GM21737 (cell line): ENCODE results near the gene FAM184A.
A peak's percentile ranks its signal among the peaks of the same experiment; 100 is the strongest.

Experiments
- ATAC-seq: cut with Tn5 transposase; IDR thresholded peaks from one replicate; pipeline ENCODE4 v1.9.1; 2021; ENCODE audit warnings: mild to moderate bottlenecking, moderate library complexity; ENCODE audit not compliant: unreplicated experiment

Gene FAM184A

DNA sequence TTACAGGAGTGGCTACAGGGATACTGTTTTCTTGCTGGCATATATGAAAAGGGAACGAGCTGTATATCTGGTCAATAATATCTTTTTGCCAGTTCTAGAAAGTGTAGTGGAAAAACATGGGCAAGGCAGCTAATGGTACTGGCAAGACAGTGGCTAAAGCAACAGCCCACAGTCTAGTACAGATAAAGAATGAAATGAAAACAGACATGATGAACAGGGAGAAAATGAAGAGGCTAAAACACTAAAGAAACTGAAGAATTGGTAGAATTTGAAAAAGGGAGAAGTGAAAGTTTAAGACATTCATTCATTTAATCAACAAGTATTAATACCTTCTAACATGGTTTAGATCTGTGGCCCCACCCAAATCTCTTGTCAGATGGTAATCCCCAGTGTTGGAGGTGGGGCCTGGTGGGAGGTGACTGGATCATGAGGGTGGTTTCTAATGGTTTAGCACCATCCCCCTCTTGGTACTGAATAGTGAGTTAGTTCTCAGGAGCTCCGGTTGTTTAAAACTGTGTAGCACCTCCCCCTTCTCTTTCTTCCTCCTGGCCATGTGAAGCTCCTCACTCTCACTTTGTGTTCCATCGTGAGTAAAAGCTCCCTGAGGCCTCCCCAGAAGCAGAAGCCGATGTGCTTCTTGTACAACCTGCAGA is 18.1 kb downstream of the FAM184A start:
- no peak for ATAC-seq

DNA sequence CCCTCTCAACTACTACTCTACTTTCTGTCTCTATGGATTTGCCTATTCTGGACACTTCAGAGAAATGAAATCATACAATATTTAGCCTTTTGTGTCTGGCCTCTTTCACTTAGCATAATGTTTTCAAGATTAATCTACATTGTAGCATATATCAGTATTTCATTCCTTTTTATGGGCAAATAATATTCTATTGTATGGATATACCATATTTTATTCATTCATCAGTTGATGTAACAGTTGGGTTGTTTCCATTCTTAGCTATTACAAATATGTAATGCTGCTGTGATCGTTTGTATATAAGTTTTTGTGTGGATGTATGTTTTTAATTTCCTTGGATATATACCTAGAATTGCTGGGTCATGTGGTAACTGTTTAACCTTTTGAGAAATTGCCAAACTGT is 23.4 kb downstream of the FAM184A start:
- no peak for ATAC-seq

DNA sequence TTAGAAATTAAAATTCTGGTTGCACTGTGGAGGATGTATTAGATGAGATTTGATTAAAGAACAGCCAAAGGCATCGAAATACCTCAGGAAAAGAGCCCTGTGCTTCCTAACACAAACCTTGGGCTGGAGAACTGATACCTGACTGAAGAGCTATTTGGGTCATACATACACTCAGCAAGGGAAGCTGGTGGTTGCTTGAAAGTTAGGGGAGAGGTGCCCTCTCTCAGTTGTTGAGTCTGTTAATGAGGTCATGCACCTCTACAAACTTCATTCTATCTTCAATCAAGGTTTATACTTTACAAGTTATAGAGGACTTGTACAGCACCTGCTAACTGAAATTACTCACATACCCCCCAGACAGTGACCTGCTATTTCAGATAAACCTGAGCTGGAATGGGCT is 25.5 kb downstream of the FAM184A start:
- ATAC-seq: no peak

DNA sequence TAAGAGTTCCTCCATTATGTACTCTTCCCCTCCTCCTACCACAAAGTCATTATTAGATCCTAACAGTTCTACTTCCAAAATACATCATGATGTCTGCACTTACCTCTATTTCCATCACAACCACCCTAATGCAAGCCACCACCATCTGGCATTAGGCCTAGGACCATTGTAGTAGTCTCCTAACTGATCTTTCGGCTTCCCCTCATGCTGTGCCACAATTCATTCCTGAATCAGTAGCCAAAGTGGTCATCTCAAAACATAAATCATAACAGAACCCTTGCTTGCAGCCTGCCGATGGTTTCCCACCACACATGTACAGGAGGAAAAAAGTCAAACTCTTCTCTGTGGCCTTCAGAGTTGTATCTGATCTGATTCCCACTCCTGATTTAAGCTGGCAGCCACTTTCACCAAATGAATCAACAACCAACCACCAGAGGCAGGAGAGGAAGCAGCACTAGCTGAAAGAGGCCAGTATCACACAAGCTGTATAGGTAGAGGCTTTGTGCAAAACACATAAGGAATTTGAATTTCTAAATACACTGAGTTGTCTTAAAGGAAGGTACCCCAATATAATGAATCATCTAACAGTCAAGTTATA is 26.1 kb downstream of the FAM184A start:
- ATAC-seq: no peak

DNA sequence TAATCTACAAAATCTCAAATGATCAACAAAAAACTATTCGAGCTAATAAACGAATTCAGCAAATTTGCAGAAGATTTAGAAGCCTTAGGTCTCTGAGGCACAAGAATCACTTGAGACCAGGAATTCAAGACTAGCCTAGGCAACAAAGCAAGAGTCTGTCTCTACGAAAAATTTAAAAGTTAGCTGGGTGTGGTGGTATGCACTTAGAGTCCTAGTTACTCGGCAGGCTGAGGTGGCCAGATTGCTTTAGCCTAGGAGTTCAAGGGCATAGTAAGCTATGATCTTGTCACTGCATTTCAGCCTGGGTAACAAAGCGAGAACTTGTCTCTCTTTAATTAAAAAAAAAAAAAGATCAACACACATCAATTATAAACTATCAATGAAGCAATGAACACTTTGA is 34.2 kb downstream of the FAM184A start:
- no peak for ATAC-seq

DNA sequence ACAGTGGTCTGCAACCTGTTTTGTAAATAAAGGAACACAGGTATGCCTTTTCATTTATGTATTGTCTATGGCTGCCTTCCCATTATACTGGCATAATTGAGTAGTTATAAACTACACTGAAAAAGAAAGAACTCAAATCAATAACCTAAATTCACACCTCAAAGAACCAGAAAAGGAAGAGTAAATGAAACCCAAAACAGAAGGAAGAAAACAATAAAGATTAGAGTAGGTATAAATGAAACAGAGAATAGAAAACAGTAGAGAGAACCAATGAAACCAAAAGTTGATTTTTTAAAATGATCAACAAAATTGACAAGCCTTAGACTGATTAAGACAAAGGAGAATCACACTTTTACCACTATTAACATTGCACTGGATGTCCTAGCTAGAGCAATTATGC is 34.7 kb downstream of the FAM184A start:
- ATAC-seq: peak; percentile 62

DNA sequence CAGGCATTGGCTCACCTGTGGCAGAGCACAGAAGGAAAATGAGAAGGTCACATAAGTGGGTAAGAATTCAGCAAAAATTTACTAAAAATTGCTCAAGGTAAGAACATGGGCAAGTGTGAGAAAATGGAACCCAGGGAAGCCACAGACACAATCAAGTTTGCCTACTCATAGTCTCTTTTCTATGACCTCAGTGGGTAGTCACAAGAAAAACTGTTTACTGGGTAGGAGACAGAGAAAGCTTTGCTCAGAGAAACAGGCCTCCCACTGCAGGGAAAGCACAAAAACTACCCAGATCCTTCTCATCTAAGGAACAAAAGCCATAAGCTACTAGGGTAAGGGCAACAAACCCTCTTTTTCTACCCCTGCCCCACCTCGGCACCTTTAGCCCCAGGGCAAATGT is 35.2 kb downstream of the FAM184A start:
- ATAC-seq: no peak

DNA sequence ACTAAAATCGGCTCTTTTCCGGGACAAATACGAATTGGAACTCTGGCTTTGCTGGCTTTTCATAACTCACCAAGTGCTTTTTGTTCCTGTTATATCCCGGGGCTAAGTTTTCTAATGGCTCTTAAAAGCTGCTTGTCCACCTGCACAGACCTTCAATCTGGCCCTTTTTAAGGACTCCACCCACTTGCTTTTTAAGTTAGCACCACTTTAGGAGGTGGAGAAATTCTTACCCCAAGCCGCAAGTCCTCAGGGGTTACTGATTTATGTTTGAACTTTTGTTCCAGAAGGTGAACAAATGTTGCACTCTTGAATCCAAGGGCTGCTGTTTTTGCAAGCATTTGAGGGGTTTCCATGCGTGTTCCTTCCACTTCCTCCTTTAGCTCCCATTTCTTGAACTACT is 37.8 kb downstream of the FAM184A start:
- ATAC-seq: no peak

DNA sequence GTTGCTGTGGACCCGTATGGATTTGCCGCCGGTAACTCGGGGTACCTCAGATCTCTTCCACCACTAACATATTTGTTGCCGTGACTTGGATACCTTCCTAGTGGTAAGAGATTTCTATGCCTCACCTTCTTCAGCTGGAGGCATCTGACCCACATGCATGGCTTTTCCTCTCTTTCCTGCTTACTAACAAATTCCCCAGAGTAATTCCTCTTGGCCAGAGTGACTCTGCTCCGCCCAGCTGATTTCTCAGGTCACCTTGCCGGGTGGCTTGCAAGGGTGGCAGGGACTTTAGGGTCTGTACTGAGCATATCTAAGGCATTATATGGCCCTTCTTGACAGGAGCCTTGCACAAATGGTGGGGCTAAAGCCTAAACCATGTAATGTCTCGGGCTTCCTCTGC is 38.2 kb downstream of the FAM184A start:
- ATAC-seq: no peak

DNA sequence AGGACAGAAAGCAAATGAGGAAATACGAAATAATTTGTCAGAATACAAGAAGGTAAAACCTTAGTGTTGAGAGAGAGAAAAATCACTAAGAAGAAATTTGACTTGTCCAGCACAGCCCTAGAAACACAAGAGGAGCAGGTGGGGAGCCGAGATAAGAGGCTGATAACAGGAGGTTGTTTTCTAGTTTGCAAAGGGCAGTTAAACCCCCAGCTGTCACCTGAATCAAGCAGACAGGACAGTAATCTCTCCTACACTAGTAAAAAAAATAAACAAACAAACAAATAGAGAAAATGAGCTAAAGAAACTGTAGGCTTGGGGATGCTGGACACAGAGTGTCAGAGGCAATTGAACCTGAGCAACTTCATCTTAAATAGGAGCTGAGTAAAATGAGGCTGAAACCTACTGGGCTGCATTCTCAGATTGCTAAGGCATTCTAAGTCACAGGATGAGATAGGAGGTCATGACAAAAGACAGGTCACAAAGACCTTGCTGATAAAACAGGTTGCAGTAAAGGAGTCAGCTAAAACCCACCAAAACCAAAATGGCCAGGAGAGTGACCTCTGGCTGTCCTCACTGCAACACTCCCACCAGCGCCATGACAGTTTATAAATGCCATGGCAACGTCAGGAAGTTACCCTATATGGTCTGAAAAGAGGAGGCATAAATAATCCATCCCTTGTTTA is 40.4 kb downstream of the FAM184A start:
- no peak for ATAC-seq

DNA sequence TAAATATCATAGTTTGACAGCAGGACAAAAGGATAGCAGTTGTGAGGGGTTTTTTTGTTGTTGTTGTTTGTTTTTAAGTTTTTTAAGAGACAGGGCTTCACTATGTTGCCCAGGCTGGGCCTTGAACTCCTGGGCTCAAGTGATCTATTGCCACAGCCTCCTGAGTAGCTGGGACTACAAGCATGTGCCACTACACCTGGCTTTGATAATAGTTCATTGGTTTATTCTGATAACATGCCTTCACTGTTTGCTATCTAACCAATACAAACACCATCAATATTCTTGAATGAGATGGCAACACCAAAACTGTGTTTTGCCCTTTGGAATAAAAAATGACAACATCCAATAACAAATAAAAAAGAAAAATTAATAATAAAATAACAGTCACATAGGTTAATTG is 41.2 kb downstream of the FAM184A start:
- no peak for ATAC-seq

DNA sequence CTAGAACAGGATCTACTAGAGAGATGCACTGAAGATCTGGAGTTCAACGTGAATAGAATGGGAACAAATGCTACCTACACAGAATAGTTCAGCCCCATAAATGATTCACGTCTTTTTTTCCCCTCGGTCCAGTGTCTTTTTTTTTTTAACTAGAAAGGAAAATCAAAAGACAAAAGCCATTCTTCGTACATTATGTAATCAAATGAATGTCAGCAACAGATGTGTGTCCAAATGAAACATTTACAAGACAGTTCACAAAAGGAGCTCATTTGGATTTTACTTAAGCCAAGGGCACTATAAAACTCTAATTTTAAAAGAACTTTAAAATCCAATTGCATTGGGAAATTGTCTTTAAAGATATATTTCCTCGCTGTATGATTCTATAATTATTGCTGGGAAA is 42.4 kb downstream of the FAM184A start:
- no peak for ATAC-seq

DNA sequence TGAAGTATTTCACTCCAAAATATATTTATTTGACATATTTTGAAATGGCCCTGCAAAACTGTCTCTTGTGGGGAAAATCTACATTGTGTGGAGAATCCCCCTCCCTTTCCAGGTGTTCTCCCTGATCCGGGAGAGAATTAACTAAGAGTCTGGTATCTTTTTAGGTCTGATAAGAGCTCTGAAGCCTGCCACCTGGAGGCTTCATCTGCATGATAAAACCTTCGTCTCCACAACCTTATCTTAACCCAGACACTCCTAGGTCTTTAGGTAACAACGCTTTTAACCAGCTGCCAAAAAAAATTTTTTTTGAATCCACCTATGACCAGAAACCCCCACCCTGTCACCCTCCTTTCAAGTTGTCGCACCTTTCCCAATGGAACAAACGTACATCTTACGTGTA is 43.0 kb downstream of the FAM184A start:
- ATAC-seq: no peak

DNA sequence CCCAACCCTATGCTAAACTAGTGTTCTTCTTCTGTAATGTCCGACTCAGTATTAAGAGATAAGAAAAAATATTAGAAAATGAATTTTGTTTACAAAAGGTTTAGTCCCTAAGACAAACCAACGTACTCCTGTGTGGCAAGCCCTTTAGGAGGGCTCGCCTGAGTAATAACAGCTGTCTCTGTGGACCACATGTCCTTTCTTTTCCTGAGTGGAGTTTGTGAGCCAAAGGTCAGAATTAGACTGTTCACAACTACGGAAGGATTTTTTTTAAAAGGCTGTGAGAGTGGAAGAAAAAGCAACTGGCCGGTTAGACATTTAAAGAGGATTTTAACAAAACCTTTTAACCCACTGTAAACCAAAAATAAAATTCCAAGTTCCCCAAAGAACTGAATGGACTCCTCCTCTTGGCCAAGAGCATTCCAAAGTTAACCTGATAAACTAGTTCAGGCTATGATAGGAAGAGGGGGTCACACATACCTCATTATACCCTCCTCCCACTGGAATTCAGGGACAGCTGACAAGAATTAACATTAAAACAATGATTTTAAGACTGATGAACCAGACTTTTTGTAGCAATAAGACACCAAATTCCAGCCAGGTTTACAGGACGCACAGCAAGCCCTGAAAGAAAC is 43.5 kb downstream of the FAM184A start:
- ATAC-seq: no peak

DNA sequence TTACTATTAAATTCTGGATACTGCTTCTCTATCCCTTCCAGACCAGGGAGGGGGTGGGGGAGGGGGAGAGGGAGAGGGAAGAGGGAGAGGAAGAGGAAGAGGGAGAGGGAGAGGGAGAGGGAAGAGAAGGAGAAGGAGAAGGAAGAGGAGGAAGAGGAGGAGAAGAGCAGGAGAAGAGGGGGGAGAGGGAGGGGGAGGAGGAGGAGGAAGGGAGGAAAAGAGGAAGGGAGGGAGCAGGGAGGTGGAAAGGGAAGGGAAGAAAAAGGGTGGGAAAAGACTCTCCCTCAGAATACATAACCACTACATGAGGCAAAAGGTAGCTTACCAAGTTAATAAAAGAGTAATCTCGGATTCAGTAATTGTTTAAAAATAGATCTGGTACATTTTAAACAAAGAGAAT is 46.0 kb downstream of the FAM184A start:
- ATAC-seq: no peak

DNA sequence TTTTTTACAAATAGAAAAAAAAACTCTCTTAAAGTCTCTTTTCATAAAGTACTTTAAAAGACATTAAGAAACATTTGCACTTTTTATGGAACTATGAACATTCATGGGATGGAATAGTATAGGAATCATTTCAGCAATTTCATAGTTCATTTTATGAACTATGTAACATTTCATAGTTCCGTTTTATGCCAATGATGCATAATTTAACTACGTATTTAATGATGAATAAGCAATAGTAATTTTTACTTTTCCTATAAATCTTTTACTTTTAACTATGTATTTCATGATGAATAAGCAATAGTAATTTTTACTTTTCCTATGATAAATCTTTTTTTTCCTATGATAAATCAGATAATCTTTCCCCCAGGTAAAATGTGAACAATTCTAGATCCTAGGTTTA is 47.7 kb downstream of the FAM184A start:
- ATAC-seq: no peak

DNA sequence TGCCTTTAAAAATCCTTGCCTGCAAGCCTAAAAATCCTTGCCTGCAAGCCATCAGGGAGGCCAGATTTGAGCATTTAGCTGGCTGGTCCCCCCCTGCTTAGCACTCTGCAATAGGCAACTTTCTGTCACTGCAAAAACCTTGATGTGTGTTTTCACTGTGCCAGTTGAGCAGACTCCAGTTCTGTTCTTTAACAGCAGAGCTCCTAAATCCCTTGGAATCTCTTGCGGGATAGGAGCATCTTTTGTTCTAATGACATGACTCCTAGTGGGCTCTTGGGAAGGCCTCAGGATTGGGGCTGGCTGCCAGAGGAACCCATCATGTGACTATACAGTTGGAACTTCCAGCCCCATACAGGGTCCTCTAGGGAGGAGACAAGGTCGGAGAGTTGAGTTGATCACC is 50.4 kb downstream of the FAM184A start:
- ATAC-seq: no peak

DNA sequence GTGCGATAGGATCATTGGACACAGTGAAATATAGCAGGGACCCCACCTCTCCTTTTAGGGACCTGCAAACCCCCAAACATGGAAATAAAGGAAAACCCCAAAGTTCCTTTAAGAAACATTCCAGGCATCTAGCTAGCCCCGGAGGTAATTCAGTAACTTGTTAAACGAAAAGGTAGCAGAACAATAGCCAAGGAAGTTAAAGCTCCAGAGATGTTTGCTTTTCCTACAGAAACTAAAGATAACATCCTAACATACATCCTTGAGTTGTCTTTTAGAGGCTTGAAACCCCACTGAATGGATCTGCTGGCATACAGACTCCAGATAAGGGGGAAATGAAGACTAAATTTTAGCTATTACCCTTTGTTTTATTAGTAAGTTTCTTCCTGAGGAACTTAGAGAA is 51.0 kb downstream of the FAM184A start:
- no peak for ATAC-seq

DNA sequence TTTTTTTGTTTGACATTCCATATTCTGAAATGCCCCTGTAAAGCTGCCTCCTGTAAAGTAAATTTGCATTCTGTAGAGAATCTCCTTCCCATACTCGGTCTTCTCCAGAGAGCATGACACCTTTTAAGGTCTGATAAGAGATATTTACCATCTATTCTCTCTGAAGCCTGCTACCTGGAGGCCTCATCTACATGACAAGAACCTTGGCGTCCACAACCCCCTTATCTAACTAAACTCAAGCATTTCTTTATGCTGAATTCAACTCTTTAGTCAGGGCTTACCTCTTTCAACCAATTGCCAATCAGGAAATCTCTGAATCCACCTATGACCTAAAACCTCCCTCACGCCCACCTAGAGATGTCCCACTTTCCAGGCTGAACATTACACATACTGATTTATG is 51.6 kb downstream of the FAM184A start:
- no peak for ATAC-seq

DNA sequence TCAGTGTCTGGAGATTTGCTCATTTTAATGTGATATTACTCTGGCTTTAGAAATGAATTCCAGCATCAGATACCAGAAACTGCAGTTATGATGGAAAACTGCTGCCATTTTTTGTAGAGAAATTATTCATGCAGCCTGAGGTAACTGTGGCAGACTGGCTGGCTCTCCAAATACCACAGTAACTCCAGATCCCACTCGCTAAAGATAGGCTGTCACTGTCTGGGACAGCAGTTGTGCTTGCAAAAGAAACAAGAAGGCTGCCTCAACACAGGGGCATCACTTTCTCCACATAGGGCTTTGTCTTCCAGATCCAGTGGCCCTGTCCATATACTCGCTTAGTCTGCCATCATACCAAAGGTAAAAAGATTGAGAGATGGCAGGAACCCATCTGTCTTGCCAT is 52.7 kb downstream of the FAM184A start:
- no peak for ATAC-seq

DNA sequence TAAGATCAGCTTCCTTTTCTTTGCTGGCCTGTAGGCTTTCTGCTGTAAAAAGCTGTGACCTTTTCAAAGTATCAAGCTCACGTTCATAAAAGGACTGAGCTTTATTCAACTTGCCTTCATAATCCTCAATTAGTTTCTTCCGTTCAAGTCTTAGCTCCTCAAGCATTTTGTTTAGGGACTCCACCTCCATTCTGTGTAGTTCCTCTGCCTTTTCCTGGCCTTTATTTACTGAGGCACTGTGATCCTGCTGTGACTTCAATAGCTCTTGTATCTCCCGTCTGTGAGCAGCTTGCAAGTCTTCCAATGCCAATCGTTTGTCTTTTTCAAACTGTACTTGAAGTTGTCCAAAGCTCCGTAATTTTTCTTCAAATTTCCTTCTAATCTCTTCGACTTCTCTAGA is 54.4 kb downstream of the FAM184A start:
- ATAC-seq: no peak

DNA sequence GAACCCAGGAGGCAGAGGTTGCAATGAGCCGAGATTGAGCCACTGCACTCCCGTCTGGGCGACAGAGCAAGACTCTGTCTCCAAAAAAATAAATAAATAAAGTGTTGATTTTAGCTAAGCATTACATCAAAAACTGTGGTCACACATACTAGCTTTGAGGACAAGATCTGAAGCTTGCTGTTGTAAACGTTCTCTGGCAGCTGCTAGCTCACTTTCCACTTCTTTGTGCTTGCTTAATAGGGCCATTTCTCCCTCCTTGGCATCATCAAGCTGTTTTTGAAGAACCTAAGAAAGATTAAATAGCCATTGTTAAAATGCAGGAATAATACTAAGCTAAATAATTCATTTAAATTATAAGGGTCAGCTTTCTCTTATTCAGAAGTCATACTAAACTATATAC is 55.7 kb downstream of the FAM184A start:
- no peak for ATAC-seq
